Right atrium auricular region (tissue), 2 donors: ENCODE results near the gene ZNF343. TPM values are rescaled to one million over a fixed set of nuclear protein-coding genes. Genes with fewer than 3 reads are reported as not detected.
A peak's percentile ranks its signal among the peaks of the same experiment; 100 is the strongest.

Source experiments
- DNase-seq: peaks from one replicate; pipeline ENCODE4 v3.0.0-alpha.2; 2019; ENCODE audit warnings: low spot score
- H3K27ac ChIP-seq, 2 donors: fragments of 200-600 bp; sonication (generic); 1 replicate in 1 of 2; 2 replicates in 1 of 2; pipeline ENCODE4 v1.5.1; 2016 to 2019
- H3K27me3 ChIP-seq, 2 donors: fragments of 200-600 bp; sonication (generic); one replicate each; pipeline versions ENCODE4 v1.5.1 to v1.6.0; 2017 to 2019
- H3K36me3 ChIP-seq: fragments of 200-600 bp; sonication (generic); one replicate; pipeline ENCODE4 v1.5.1; 2016
- H3K4me1 ChIP-seq, 2 donors: fragments of 200-600 bp; sonication (generic); one replicate each; pipeline versions ENCODE4 v1.5.1 to v1.6.0; 2017 to 2019
- H3K4me3 ChIP-seq, 2 donors: fragments of 200-600 bp; sonication (generic); 1 replicate in 1 of 2; 2 replicates in 1 of 2; pipeline ENCODE4 v1.5.1; 2017 to 2019; ENCODE audit warnings: mild to moderate bottlenecking in 1 of 2, moderate library complexity in 1 of 2
- H3K9me3 ChIP-seq, 2 donors: fragments of 200-600 bp; sonication (generic); one replicate each; pipeline ENCODE4 v1.5.1; 2019
- CTCF ChIP-seq, 2 donors: fragments of 200-600 bp; sonication (generic); IDR thresholded peaks; one replicate each; pipeline ENCODE4 v1.5.1; 2019; ENCODE audit warnings: antibody characterized with exemption in 2 of 2
- total RNA-seq, 2 donors: library from RNA; depleted of rRNA; stranded (reverse); fragments of >200 nt; gene quantifications; one replicate each; pipeline ENCODE4 v1.1.0, GENCODE V29; 2016

The ZNF343 gene
- total RNA-seq, 2 donors from 2014 or later: 5.1 TPM

GRCh38 chr20:2518558-2518957, 9.8 kb upstream of the ZNF343 start:
- no peak for TF ChIP-seq CTCF (IDR thresholded peaks at IDR 0.05)
- DNase-seq: no peak
- Histone ChIP-seq H3K4me3 (no peak overlapping the region), H3K4me1 (peaks cover 0 to under 1% of the 10 kb centered on the region in 2 donors), H3K27me3 (no peaks in the 10 kb centered on the region), H3K27ac (no peak overlapping the region), H3K36me3 (no peaks in the 10 kb centered on the region), H3K9me3 (no peaks in the 10 kb centered on the region)

GRCh38 chr20:2518096-2518495, 9.4 kb upstream of the ZNF343 start:
- no peak for DNase-seq
- Histone ChIP-seq H3K27ac (no peak overlapping the region), H3K27me3 (no peaks in the 10 kb centered on the region), H3K9me3 (no peaks in the 10 kb centered on the region), H3K36me3 (no peaks in the 10 kb centered on the region), H3K4me3 (no peak overlapping the region), H3K4me1 (no peaks in the 10 kb centered on the region)
- TF ChIP-seq CTCF (IDR thresholded peaks at IDR 0.05): no peak

DNA sequence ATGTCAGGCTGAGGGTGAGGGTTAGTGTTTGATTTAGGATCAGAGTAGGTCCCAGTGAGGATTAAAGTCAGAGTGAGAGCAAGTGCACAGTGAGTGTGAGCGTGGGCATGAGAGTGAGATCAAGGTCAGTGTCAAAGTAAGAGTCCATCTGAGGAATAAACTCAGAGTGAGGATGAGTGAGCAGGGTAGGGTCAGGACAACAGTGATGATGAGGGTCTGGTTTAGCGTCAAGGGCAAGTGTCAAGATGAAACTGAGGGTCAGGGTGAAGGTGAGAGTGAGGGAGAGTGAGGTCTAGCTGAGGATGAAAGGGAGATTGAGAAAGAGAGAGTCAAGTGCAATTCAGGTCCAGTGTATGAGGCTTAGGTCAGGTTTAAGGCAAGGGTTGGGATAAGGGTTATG, 7.7 kb upstream of the ZNF343 start:
- no peaks in the 10 kb centered on the region for H3K4me1 ChIP-seq
- H3K27me3 ChIP-seq: no peaks in the 10 kb centered on the region
- H3K4me3 ChIP-seq: no peak overlapping the region
- no peak for DNase-seq
- no peaks in the 10 kb centered on the region for H3K36me3 ChIP-seq
- no peaks in the 10 kb centered on the region for H3K9me3 ChIP-seq
- H3K27ac ChIP-seq: no peak overlapping the region
- no peak for TF ChIP-seq CTCF (IDR thresholded peaks at IDR 0.05)

- no peak for TF ChIP-seq CTCF (IDR thresholded peaks at IDR 0.05)
Observed at GRCh38 chr20:2515203-2515602, 6.5 kb upstream of the ZNF343 start.

DNA sequence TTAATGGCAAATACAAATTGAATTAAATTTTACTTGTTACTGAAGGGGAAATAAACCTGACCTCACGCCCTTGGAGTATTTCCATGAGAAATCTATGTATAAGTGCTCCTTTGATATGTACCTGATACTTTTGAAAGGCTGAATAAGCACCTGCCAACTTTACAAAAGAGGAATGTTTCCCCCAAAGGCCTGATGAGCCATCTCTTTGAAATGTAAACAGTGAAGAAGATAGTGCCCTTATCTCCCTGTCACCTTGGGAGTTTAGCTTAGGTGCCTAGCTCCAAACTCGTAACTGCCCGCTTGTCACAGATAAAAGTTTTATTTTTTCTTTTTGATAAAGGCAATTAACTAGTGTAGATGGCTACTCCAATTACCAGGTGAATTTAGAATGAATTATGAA, 1.1 kb upstream of the ZNF343 start:
- no peaks in the 10 kb centered on the region for H3K36me3 ChIP-seq
- peak overlapping the region in 1 of 2 donors; percentile 86 for H3K4me3 ChIP-seq
- no peaks in the 10 kb centered on the region for H3K9me3 ChIP-seq
- no peak for DNase-seq
- peak overlapping the region in 1 of 2 donors; percentile 89 for H3K27ac ChIP-seq
- no peaks in the 10 kb centered on the region for H3K27me3 ChIP-seq
- TF ChIP-seq CTCF (IDR thresholded peaks at IDR 0.05): no peak
- H3K4me1 ChIP-seq: peaks cover 0 to 16% of the 10 kb centered on the region in 2 donors

More at GRCh38 chr20:2515203-2515602, 6.5 kb upstream of the ZNF343 start:
- H3K36me3 ChIP-seq: no peaks in the 10 kb centered on the region
- no peak for DNase-seq
- H3K4me3 ChIP-seq: no peak overlapping the region
- H3K9me3 ChIP-seq: no peaks in the 10 kb centered on the region
- H3K27ac ChIP-seq: no peak overlapping the region
- no peaks in the 10 kb centered on the region for H3K27me3 ChIP-seq
- no peaks in the 10 kb centered on the region for H3K4me1 ChIP-seq

DNA sequence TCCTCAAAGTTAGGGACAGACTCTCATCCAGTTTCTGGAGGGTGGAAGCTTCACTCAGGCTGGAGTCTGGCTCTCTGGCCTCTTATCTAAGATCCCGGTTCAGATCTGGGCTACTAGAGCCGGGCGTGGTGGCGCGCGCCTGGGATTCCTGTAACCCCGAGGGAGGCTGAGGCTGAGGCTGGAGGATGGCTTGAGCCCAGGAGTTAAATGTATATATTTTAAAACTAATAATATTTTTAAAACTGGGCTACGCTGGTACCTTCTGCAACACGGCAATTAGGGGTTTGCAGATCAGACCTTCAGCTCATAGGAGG, 710 bp upstream of the ZNF343 start:
- DNase-seq: no peak
- Histone ChIP-seq H3K4me3 (peak overlapping the region; percentile 82 to 86), H3K36me3 (no peaks in the 10 kb centered on the region), H3K4me1 (peaks cover 0 to 16% of the 10 kb centered on the region in 2 donors), H3K27ac (peak overlapping the region; percentile 86 to 89), H3K9me3 (no peaks in the 10 kb centered on the region), H3K27me3 (no peaks in the 10 kb centered on the region)
- TF ChIP-seq CTCF (IDR thresholded peaks at IDR 0.05): no peak
